ENCODE measurements around the gene FAM114A1. TPM values are rescaled to one million over a fixed set of nuclear protein-coding genes. Genes with fewer than 3 reads are reported as not detected.

FAM114A1 gene
- total RNA-seq, 1 donor from 2014 or later: 11.3 TPM

GRCh38 chr4:38919494-38919893 lies 51.9 kb downstream of the FAM114A1 start:
- Mint-ChIP-seq H3K36me3 (ENCODE audit: low read depth) (peaks cover 6% of the 10 kb centered on the region), H3K4me1 (peaks cover 10% of the 10 kb centered on the region), H3K27ac (ENCODE audit: unreplicated experiment) (no peak overlapping the region), H3K4me3 (no peak overlapping the region), H3K27me3 (ENCODE audit: low read depth) (no peaks in the 10 kb centered on the region), H3K9me3 (peaks cover 4% of the 10 kb centered on the region)
- no peak for TF ChIP-seq CTCF (conservative IDR thresholded peaks at IDR 0.05)
- no peak for DNase-seq (ENCODE audit: low read depth, low spot score)

DNA sequence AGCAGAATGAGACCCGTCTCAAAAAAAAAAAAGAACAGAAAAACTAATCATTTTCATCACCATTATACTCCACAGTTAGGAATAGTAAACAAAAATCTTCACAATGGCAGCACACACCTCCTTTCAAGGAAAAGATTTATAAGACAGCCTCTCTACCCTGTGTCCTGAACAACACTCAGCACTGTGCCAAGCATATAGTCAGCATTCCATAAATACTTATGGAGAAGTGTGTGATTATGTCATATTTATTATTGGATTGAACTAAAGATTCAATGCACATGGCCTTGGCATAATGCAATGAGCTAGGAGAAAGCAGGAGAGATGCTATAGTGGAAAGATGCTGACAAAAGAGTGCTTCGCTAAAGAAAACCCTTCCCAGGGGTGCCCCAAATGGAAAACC lies 52.6 kb downstream of the FAM114A1 start:
- Mint-ChIP-seq H3K4me1 (peaks cover 14% of the 10 kb centered on the region), H3K27ac (ENCODE audit: unreplicated experiment) (no peak overlapping the region), H3K4me3 (no peak overlapping the region), H3K27me3 (ENCODE audit: low read depth) (no peaks in the 10 kb centered on the region), H3K9me3 (peaks cover 4% of the 10 kb centered on the region), H3K36me3 (ENCODE audit: low read depth) (peaks cover 6% of the 10 kb centered on the region)
- no peak for DNase-seq (ENCODE audit: low read depth, low spot score)
- TF ChIP-seq CTCF (conservative IDR thresholded peaks at IDR 0.05): no peak

DNA sequence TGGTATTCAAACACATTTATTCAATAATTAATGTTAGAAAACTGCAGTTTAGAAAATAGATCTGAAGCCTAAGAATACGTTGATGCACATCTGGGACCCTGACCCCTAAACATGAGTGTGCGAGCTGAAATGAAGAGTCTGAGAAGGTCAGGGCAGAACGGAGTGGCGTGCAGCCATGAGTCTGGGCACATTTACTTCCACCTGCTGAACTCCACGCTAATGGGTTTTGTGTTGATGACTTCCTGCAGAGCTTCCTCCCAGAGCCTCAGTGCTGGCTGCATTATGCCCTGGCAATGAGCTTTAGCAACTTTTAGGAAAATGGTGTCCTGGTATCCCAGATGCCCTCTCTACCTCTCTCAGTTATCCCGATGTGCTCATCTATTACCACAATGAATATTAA lies 53.1 kb downstream of the FAM114A1 start:
- Mint-ChIP-seq H3K36me3 (ENCODE audit: low read depth) (peaks cover 6% of the 10 kb centered on the region), H3K9me3 (peaks cover 4% of the 10 kb centered on the region), H3K4me1 (peaks cover 15% of the 10 kb centered on the region), H3K27me3 (ENCODE audit: low read depth) (no peaks in the 10 kb centered on the region), H3K27ac (ENCODE audit: unreplicated experiment) (no peak overlapping the region), H3K4me3 (no peak overlapping the region)
- TF ChIP-seq CTCF (conservative IDR thresholded peaks at IDR 0.05): no peak
- DNase-seq (ENCODE audit: low read depth, low spot score): no peak

DNA sequence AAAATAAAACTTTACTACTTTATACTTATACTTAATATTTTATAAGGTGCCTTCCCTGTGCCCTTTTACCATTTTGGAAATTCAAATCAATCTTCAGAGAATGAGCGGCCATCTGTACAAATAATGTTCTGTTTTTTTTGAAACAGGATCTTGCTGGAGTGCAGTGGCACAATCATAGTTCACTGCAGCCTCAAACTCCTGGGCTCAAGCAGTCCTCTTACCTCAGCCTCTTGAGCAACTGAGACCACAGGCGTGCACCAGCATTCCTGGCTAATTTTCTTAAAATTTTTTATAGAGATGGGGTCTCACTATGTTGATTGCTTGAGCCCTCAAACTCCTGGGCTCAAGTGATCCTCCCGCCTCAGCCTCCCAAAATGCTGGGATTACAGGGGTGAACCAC lies 53.5 kb downstream of the FAM114A1 start:
- Mint-ChIP-seq H3K36me3 (ENCODE audit: low read depth) (peaks cover 3% of the 10 kb centered on the region), H3K27ac (ENCODE audit: unreplicated experiment) (no peak overlapping the region), H3K9me3 (peaks cover 2% of the 10 kb centered on the region), H3K27me3 (ENCODE audit: low read depth) (no peaks in the 10 kb centered on the region), H3K4me3 (no peak overlapping the region), H3K4me1 (peaks cover 19% of the 10 kb centered on the region)
- no peak for TF ChIP-seq CTCF (conservative IDR thresholded peaks at IDR 0.05)
- DNase-seq (ENCODE audit: low read depth, low spot score): no peak

DNA sequence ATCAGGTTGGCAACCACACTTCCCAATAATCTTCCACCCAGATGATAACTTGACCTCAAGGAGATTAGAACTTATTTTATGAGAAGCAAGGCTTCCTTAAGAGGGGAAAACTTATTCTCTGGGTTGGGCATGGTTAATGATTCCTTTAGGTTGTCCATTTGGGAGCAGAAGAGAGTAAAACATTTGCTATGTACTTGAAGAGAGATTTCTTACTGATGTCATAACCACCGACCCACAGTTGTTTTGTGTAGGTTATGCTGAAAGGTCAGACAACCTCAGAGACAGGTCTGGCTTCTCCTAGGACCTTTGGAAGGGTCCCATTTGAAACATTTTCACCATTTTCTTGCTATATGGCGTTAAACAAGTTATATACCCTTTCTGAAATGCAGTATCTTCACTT lies 56.1 kb downstream of the FAM114A1 start:
- H3K4me3 Mint-ChIP-seq: no peak overlapping the region
- no peak for TF ChIP-seq CTCF (conservative IDR thresholded peaks at IDR 0.05)

DNA sequence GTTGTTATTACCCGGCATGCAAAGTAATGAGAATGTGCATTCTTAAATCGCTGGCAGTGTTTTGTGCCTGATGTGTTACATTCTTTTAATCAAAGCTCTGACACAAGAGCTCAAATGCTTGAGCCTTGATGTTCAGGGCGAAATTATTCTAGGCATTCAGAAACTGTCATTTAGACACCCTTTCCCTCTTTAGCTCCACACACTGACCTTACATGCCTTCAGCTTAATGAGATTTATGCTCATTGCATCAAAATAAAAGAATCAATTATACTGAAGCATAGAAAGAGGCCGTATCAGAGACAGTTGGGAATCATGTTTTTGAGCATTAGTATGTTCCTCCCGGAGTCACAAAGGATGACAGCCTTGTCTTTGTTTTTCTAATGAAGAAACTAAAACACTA lies 56.7 kb downstream of the FAM114A1 start:
- Mint-ChIP-seq H3K36me3 (ENCODE audit: low read depth) (no peaks in the 10 kb centered on the region), H3K27ac (ENCODE audit: unreplicated experiment) (no peak overlapping the region), H3K27me3 (ENCODE audit: low read depth) (no peaks in the 10 kb centered on the region), H3K4me3 (no peak overlapping the region), H3K9me3 (no peaks in the 10 kb centered on the region), H3K4me1 (peaks cover 23% of the 10 kb centered on the region)
- no peak for TF ChIP-seq CTCF (conservative IDR thresholded peaks at IDR 0.05)
- DNase-seq (ENCODE audit: low read depth, low spot score): no peak

More for the DNA sequence above, 56.1 kb downstream of the FAM114A1 start:
- Mint-ChIP-seq H3K36me3 (ENCODE audit: low read depth) (no peaks in the 10 kb centered on the region), H3K4me1 (peaks cover 23% of the 10 kb centered on the region), H3K9me3 (no peaks in the 10 kb centered on the region), H3K27ac (ENCODE audit: unreplicated experiment) (no peak overlapping the region), H3K27me3 (ENCODE audit: low read depth) (no peaks in the 10 kb centered on the region)
- DNase-seq (ENCODE audit: low read depth, low spot score): no peak
